HL-60 (cell line): Measurements from ENCODE around the gene GAREM1.

Experiments
- DNase-seq, 2 experiments: peaks; one replicate each; pipeline ENCODE4 v3.0.0-alpha.2; 2010 to 2020; ENCODE audit warnings: low read depth in 1 of 2, low spot score in 1 of 2
- H3K27ac ChIP-seq: fragments of 250-450 bp; sonication (Bioruptor Pico); replicated peaks from 2 replicates; pipeline ENCODE4 v1.5.1; 2020; ENCODE audit warnings: mild to moderate bottlenecking, moderate library complexity
- H3K27me3 ChIP-seq: fragments of 250-450 bp; sonication (Bioruptor Pico); 2 replicates; pipeline ENCODE4 v1.5.1; 2021; ENCODE audit warnings: mild to moderate bottlenecking, moderate library complexity; ENCODE audit not compliant: insufficient read depth, poor library complexity, severe bottlenecking
- H3K4me3 ChIP-seq: replicated peaks from 2 replicates; pipeline ENCODE4 v1.5.1; 2011; ENCODE audit warnings: mild to moderate bottlenecking, control low read depth, low read length; ENCODE audit not compliant: insufficient read depth
- GABPA ChIP-seq: IDR thresholded peaks from 2 replicates; pipeline ENCODE4 v1.6.1; 2012; ENCODE audit warnings: low read depth
- POLR2AphosphoS5 ChIP-seq: IDR thresholded peaks from 2 replicates; pipeline ENCODE4 v1.6.1; 2012; ENCODE audit warnings: low read depth
- SPI1 ChIP-seq: IDR thresholded peaks from 2 replicates; pipeline ENCODE4 v1.6.1; 2012; ENCODE audit warnings: low read depth, mild to moderate bottlenecking, borderline replicate concordance
- TF ChIP-seq, protein P1 (sequence below): IDR thresholded peaks from 2 replicates; pipeline ENCODE4 v1.6.1; 2012; ENCODE audit warnings: low read depth; ENCODE audit not compliant: insufficient replicate concordance
- TF ChIP-seq, protein P2 (sequence below): IDR thresholded peaks from one replicate; pipeline ENCODE4 v1.5.1; 2011; ENCODE audit warnings: low read length, control low read depth, inconsistent platforms; ENCODE audit not compliant: insufficient read depth

Gene GAREM1

DNA sequence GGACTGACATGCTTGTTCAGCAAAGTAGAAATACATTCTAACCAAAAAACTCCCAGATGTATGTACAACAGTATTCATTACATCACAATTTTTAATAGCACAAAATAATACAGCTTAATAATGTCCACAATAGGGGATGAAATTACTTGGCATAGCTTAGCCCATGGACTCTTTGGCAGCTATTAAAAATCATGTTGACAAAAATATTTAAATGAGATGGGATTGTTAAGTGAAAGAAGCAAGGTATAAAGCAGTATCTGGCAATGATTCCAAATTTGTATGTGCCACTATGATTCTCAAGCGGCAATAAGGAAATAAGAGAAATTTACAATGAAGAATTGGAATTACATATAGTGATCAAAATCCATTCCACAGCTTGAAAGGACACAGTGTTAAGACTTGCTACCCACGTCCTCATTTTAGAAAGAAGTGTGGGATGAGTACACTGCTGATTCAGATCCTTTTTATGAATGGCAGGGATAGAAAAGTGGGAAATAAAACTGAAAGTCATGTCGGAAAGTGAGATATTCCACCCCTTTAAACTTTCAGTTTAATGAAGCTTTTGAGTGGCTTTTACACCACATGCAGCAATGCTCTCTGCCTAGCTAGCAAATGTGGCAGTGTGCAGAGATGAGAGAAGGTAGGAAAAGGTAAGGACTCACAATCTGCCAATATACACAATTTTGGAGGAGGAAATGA, 2.4 kb downstream of the GAREM1 start:
- Histone ChIP-seq H3K4me3 (no peak overlapping the region), H3K27ac (no peak overlapping the region)
- no peak for DNase-seq

DNA sequence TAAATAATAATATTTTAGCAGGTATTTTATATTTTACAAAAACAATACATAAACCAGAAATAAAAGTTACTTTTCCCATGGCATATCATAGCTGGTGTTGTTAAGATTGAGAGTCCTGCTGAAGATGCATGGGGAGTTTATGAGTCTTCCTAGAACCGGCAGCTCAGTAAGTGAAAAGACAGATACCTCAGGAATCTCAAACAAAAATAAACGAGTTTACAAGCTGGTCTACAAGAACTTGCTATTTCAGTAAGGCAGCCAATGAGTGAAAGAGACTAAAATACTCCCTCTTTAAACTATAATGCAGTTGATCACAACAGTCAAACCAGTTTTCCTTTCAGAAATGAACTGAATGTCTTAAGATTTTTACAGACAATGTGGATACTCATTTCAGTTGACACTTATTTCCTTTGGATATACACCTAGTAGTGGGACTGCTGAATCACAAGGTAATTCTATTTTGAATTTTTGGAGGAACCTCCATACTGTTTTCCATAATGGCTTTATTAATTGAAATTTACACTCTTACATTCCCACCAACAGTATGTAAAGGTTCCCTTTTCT, 8.9 kb downstream of the GAREM1 start:
- no peak overlapping the region for H3K4me3 ChIP-seq
- TF ChIP-seq, protein P1, sequence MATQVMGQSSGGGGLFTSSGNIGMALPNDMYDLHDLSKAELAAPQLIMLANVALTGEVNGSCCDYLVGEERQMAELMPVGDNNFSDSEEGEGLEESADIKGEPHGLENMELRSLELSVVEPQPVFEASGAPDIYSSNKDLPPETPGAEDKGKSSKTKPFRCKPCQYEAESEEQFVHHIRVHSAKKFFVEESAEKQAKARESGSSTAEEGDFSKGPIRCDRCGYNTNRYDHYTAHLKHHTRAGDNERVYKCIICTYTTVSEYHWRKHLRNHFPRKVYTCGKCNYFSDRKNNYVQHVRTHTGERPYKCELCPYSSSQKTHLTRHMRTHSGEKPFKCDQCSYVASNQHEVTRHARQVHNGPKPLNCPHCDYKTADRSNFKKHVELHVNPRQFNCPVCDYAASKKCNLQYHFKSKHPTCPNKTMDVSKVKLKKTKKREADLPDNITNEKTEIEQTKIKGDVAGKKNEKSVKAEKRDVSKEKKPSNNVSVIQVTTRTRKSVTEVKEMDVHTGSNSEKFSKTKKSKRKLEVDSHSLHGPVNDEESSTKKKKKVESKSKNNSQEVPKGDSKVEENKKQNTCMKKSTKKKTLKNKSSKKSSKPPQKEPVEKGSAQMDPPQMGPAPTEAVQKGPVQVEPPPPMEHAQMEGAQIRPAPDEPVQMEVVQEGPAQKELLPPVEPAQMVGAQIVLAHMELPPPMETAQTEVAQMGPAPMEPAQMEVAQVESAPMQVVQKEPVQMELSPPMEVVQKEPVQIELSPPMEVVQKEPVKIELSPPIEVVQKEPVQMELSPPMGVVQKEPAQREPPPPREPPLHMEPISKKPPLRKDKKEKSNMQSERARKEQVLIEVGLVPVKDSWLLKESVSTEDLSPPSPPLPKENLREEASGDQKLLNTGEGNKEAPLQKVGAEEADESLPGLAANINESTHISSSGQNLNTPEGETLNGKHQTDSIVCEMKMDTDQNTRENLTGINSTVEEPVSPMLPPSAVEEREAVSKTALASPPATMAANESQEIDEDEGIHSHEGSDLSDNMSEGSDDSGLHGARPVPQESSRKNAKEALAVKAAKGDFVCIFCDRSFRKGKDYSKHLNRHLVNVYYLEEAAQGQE, result no peak
- no peak for TF ChIP-seq GABPA
- TF ChIP-seq SPI1, result no peak
- TF ChIP-seq POLR2AphosphoS5, result no peak
- TF ChIP-seq, protein P2, sequence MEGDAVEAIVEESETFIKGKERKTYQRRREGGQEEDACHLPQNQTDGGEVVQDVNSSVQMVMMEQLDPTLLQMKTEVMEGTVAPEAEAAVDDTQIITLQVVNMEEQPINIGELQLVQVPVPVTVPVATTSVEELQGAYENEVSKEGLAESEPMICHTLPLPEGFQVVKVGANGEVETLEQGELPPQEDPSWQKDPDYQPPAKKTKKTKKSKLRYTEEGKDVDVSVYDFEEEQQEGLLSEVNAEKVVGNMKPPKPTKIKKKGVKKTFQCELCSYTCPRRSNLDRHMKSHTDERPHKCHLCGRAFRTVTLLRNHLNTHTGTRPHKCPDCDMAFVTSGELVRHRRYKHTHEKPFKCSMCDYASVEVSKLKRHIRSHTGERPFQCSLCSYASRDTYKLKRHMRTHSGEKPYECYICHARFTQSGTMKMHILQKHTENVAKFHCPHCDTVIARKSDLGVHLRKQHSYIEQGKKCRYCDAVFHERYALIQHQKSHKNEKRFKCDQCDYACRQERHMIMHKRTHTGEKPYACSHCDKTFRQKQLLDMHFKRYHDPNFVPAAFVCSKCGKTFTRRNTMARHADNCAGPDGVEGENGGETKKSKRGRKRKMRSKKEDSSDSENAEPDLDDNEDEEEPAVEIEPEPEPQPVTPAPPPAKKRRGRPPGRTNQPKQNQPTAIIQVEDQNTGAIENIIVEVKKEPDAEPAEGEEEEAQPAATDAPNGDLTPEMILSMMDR, result no peak
- no peak overlapping the region for H3K27ac ChIP-seq
- no peak for DNase-seq
- H3K27me3 ChIP-seq, result peaks cover 8% of the 10 kb centered on the region

More for the DNA sequence above, 2.4 kb downstream of the GAREM1 start:
- H3K27me3 ChIP-seq, result peaks cover 43% of the 10 kb centered on the region
- no peak for TF ChIP-seq SPI1
- TF ChIP-seq, protein P2, result no peak
- TF ChIP-seq, protein P1, result no peak
- no peak for TF ChIP-seq GABPA
- no peak for TF ChIP-seq POLR2AphosphoS5

DNA sequence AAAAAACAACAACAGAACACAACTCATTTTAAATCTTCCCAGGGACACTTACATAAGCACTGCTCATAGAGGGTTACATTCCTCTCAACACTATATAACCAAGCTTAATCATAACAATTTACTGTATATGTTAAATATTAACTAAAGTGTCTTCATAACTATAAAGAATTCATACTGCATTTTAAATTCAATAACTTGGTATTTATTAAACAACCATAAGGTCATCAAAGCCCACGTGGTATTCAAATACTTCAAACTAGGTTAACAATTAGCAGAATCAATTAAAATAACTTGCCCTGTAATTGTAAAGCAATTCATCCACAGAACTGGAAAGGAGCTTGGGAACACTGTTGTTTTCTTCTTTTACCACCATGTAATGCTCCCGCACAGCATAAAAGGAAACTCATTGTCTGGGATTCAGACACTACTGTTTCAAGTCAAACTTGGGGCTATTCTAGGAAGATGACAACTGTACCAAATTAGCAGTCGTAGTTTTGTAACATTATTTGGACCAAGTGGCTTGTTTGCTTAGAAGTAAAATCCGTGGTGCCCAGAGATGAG, 10.4 kb downstream of the GAREM1 start:
- Histone ChIP-seq H3K27ac (no peak overlapping the region), H3K4me3 (no peak overlapping the region), H3K27me3 (peaks cover 12% of the 10 kb centered on the region)
- DNase-seq, result no peak
- TF ChIP-seq GABPA, result no peak
- TF ChIP-seq POLR2AphosphoS5, result no peak
- no peak for TF ChIP-seq SPI1
- TF ChIP-seq, protein P2, result no peak
- TF ChIP-seq, protein P1, result no peak
